Fibroblast of lung (primary cell): ENCODE results near the gene TXNDC5.

Experiments used
- CTCF ChIP-seq, 2 donors: IDR thresholded peaks in 1 of 2; conservative IDR thresholded peaks in 1 of 2; 1 replicate in 1 of 2; 2 replicates in 1 of 2; pipeline ENCODE4 v1.5.1; 2011 to 2012; ENCODE audit warnings: low read length in 2 of 2, control low read depth in 1 of 2, inconsistent platforms in 1 of 2, low read depth in 1 of 2, mild to moderate bottlenecking in 1 of 2
- EZH2 ChIP-seq: IDR thresholded peaks from 2 replicates; pipeline ENCODE4 v1.5.1; 2012; ENCODE audit warnings: low read length, control low read depth, mild to moderate bottlenecking; ENCODE audit errors: missing control alignments

GRCh38 chr6:7907159-7907558, 3.4 kb downstream of the TXNDC5 start:
- TF ChIP-seq EZH2 (no peak), CTCF (conservative IDR thresholded peaks at IDR 0.05 in 1 of 2, IDR thresholded peaks at IDR 0.05 in 1 of 2; ENCODE audit: low read depth in 1 of 2, low read length in 2 of 2) (no peak)
